Rectal smooth muscle tissue (tissue), 1 donor: ENCODE measurements around the gene MSH2.
A peak's percentile ranks its signal among the peaks of the same experiment; 100 is the strongest.

ENCODE experiments used
- H3K27ac ChIP-seq: one replicate; pipeline ENCODE4 v1.7.0; 2013; ENCODE audit warnings: low read depth, low read length, inconsistent platforms
- H3K27me3 ChIP-seq: one replicate; pipeline ENCODE4 v1.7.0; 2013; ENCODE audit warnings: low read length; ENCODE audit not compliant: control insufficient read depth, insufficient read depth
- H3K36me3 ChIP-seq: one replicate; pipeline ENCODE4 v1.7.0; 2013; ENCODE audit warnings: low read length; ENCODE audit not compliant: control insufficient read depth, insufficient read depth
- H3K4me1 ChIP-seq: one replicate; pipeline ENCODE4 v1.7.0; 2013; ENCODE audit warnings: low read length; ENCODE audit not compliant: control insufficient read depth, insufficient read depth
- H3K4me3 ChIP-seq: one replicate; pipeline ENCODE4 v1.7.0; 2013; ENCODE audit warnings: low read length
- H3K9ac ChIP-seq: one replicate; pipeline ENCODE4 v1.7.0; 2013; ENCODE audit warnings: low read length

Gene MSH2

DNA sequence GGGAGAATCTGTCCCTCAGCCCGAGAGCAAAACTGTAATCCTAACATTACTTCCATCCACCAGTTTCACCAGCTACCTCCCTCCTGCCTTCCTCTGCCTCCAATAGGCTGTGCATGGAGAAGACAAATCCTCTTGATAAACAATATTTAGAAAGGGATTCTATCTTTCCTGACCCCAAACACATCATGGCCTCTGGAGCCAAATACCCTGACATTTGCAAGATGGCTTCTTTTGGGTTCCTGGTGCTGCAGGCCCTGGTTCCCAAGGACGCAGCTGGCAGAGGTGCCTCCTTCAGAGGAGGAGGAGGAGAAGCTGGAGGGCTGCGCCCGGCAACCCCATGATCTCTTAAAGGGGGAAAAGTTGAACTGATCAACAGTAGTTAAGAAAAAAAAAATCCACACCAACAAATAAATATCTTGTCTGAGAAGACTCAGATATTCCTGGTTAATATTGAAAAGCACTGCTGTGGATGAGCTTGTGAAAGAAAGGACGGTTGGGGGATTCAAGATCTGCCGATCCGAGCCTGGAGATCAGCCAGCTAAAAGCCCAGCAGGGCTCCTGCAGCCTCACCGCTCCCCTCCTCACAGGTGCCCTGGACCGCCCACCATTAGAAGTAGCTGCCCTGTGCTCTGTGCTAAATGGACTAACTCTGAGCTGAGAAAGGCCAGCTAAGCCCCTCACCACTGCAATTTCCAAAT, 116.8 kb downstream of the MSH2 start:
- no peak overlapping the region for H3K9ac ChIP-seq
- H3K27ac ChIP-seq, result no peak overlapping the region
- no peaks in the 10 kb centered on the region for H3K36me3 ChIP-seq
- H3K4me3 ChIP-seq, result no peak overlapping the region
- H3K4me1 ChIP-seq, result no peaks in the 10 kb centered on the region
- H3K27me3 ChIP-seq, result no peaks in the 10 kb centered on the region

DNA sequence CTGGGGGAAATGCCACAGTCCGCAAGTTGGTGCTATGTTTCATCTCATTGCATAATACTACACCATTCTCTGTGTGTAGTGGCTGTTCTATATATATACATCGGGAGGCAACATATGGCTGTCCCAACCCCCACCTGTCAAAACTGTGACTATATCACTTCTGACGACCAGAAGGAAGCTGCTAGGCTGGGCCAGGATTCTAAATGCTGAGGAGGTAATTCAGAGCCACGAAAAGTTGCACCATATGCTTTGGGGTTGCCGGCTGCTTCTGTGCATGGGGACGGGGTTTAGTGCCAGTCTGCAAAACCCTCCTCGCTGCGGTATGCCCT, 117.3 kb downstream of the MSH2 start:
- no peaks in the 10 kb centered on the region for H3K27me3 ChIP-seq
- no peak overlapping the region for H3K9ac ChIP-seq
- no peaks in the 10 kb centered on the region for H3K4me1 ChIP-seq
- no peak overlapping the region for H3K27ac ChIP-seq
- no peak overlapping the region for H3K4me3 ChIP-seq
- H3K36me3 ChIP-seq, result no peaks in the 10 kb centered on the region

DNA sequence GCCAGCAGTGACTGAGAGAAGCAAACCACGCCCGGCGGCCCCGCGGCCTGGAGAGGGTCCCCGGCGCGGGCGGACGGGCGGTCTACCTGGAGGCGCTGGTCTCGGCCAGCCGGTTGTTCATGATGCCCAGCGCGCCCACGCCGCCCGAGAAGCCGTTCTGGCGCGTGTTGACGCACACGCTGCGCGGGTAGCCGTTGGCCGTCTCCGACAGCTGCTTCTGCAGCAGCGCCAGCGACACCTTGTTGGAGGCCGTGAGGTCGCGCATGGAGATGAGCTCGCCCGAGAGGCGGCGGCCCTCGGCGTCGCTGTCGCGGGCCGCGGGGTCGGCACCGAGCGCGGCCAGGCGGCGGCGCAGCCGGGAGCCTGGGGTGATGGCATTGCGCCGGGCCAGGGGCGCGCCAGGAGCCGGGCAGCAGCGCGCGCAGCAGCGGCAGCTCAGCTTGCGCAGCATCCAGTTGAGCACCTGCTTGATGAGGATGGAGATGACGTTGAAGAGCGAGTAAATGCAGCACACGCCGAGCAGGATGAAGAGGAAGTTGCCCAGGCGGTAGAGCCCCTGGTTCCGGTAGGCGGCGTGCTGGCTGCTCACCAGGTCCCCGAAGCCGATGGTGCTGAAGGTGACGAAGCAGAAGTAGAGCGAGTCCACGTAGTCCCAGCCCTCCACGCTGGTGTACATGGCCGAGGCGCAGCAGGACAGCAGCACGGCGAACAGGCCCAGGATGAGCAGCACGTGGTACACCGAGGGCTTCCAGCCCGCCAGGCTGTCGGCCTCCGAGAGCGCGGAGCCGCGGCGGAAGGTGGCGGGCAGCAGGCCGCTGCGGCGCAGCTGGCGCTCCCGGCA, 118.1 kb downstream of the MSH2 start:
- Histone ChIP-seq H3K36me3 (no peaks in the 10 kb centered on the region), H3K27ac (no peak overlapping the region), H3K27me3 (no peaks in the 10 kb centered on the region), H3K4me3 (peak overlapping the region; percentile 71), H3K9ac (no peak overlapping the region), H3K4me1 (no peaks in the 10 kb centered on the region)

DNA sequence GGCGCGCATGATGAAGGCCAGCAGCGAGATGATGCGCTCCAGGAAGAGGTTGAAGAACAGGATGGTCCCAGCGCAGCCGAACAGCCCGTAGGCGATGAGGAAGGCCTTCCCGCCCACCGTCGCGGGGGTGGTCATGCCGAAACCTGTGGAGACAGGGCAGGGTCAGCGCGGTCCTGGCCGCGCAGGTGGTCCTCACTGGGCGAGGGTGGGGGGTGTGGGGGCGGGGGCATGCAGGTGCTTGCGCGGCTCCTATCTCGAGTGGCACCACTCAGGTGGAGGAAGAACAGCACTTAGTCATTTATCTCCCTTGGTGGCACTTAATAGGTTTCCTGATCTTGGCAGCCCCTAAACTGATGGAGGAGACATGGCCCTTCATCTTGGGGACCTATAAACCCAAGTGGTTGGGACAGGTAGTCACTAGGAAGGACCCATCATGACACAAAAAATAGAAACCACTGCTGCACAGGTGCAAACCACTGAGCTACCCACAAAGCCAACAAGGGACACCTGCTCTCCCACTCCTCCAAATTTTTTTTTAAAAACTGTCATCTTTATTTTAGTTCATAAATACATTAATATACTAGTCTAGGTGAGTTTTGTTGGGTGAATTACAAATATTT, 118.8 kb downstream of the MSH2 start:
- H3K9ac ChIP-seq, result no peak overlapping the region
- no peaks in the 10 kb centered on the region for H3K4me1 ChIP-seq
- no peaks in the 10 kb centered on the region for H3K36me3 ChIP-seq
- H3K27ac ChIP-seq, result no peak overlapping the region
- H3K27me3 ChIP-seq, result no peaks in the 10 kb centered on the region
- H3K4me3 ChIP-seq, result peak overlapping the region; percentile 71

DNA sequence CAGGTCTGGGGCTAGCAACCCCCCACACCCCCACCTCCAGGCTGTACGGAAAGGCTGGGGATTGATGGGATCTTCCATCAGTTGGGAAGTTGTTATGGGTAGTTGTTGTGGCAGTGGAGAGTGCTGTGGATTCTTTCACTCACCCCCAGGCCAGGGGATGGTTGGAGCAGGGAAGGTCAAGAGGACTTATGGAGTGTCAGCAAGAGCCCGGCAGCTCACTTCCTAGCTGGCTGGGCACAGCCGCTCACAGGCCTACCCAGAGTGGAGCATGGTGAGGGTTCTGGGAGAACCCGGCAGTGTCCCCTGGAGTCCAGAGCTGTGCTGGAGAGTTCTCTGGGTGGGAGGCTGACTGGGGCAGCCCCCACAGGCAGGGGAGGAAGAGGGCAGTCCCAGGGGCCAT, 122.2 kb downstream of the MSH2 start:
- no peak overlapping the region for H3K9ac ChIP-seq
- H3K27ac ChIP-seq, result no peak overlapping the region
- H3K4me3 ChIP-seq, result no peak overlapping the region
- H3K27me3 ChIP-seq, result no peaks in the 10 kb centered on the region
- H3K36me3 ChIP-seq, result no peaks in the 10 kb centered on the region
- H3K4me1 ChIP-seq, result no peaks in the 10 kb centered on the region

DNA sequence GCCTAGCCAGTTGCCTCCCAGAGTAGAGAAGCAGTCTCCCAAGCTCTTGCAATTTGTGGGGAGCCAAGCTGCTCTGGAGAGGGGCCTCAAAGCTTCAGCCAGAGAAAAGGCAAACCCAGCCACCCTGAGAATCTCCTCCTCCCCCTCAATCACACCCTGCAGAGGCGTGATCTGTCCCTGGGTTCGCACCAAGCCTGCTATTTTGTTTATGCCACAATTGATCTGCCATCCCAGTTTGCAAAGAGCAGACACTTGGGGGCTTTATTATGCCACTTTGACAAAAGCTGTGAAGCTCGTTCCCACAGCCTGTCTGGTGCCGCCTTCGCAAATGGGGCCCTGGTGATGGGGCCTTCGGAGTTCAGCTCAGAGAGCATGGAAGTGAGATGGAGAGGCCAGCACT, 125.5 kb downstream of the MSH2 start:
- no peaks in the 10 kb centered on the region for H3K27me3 ChIP-seq
- no peaks in the 10 kb centered on the region for H3K36me3 ChIP-seq
- H3K4me3 ChIP-seq, result no peak overlapping the region
- H3K9ac ChIP-seq, result no peak overlapping the region
- H3K27ac ChIP-seq, result no peak overlapping the region
- H3K4me1 ChIP-seq, result no peaks in the 10 kb centered on the region

DNA sequence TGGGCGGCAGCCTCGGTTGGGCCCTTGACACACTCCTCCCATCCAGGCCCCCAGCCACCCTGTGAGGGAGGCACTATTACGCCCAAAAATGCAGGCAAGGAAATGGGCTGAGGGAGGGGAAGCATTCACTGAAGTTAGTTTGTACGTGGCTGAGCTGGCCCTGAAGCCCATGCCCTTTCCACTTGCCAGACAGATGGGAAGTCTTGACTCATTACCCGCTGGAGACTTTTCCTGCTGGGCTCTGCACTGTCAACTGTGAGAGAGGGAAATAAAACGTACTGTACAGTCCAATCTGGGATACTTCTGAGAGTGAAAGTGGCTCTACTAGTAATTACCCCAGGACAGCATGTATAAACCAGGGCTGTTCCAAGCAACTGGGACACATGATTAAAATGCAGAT, 125.9 kb downstream of the MSH2 start:
- Histone ChIP-seq H3K36me3 (no peaks in the 10 kb centered on the region), H3K9ac (no peak overlapping the region), H3K27ac (no peak overlapping the region), H3K4me3 (no peak overlapping the region), H3K4me1 (no peaks in the 10 kb centered on the region), H3K27me3 (no peaks in the 10 kb centered on the region)

DNA sequence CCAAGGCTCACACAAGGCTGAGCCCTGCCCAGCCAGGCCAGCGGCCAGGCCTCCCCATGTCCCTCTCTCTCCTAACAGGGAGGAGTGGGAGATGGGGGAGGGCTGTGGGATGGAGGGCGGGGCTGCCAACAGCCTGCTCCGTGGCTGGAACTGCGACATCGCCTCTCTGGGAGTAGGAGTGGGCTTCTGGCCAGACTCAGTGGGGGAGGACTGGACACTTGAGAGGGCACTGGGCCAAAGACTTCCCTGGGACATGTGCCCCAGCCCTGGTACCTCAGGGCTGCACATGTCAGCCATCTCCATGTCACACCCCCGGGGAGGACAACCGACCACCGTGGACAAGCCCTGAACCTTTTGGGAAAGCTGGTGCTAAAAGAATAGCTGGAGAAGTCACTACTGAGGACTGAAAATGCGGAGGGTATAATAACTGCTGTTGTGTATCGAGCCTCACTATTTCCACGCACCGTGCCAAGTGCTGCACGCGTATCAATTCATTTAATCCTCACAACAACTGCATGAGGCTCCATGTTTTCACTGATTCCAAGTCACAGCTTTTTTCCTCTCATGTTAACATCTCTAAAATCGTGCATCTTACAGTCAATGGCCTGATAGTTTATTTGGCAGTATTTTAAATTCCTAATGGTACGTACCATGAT, 127.3 kb downstream of the MSH2 start:
- Histone ChIP-seq H3K4me3 (no peak overlapping the region), H3K27ac (no peak overlapping the region), H3K4me1 (no peaks in the 10 kb centered on the region), H3K36me3 (no peaks in the 10 kb centered on the region), H3K9ac (no peak overlapping the region), H3K27me3 (no peaks in the 10 kb centered on the region)

DNA sequence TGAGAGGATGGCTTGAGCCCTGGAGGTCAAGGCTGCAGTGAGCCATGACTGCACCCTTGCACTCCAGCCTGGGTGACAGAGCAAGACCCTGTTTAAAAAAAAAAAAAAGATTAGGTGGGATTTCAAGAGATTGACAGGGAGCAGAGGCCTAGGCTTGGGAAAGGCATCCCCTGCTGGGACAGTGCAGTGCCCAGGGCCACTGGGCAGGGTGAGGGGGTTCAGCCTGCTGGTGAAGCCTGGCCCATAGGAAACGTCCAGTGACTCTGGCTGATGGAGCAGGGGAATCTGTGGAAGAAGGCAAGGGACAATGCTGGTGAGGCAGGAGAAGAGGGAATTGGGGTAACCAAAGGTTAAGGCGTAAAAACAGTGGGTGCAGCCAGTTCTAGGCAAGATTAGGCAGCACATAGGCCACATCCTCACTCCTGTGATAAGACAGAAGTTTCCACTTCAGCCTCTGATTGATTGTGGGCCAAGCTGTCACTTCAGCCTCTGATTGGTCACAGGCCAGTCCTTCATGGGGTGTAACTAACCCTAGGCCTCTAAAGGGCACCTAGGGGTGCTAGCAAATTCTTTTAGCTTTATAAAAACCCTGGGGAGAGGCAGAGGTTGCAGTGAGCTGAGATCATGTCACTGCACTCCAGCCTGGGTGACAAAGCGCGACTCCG, 128.6 kb downstream of the MSH2 start:
- Histone ChIP-seq H3K4me1 (no peaks in the 10 kb centered on the region), H3K27ac (no peak overlapping the region), H3K27me3 (no peaks in the 10 kb centered on the region), H3K36me3 (no peaks in the 10 kb centered on the region), H3K4me3 (no peak overlapping the region), H3K9ac (no peak overlapping the region)
